GM20000 (cell line): ENCODE results near the gene LRP11.

Source experiments
- DNase-seq: peaks from one replicate; pipeline ENCODE4 v3.0.0; 2012; ENCODE audit warnings: low spot score
- TF ChIP-seq, protein P1 (sequence below): IDR thresholded peaks from 2 replicates; pipeline ENCODE4 v1.5.1; 2012; ENCODE audit warnings: mild to moderate bottlenecking, control low read depth; ENCODE audit errors: extremely low read depth, missing control alignments

LRP11 gene

GRCh38 chr6:149877659-149878058 lies 13.5 kb upstream of the LRP11 start:
- DNase-seq: no peak
- TF ChIP-seq, protein P1, sequence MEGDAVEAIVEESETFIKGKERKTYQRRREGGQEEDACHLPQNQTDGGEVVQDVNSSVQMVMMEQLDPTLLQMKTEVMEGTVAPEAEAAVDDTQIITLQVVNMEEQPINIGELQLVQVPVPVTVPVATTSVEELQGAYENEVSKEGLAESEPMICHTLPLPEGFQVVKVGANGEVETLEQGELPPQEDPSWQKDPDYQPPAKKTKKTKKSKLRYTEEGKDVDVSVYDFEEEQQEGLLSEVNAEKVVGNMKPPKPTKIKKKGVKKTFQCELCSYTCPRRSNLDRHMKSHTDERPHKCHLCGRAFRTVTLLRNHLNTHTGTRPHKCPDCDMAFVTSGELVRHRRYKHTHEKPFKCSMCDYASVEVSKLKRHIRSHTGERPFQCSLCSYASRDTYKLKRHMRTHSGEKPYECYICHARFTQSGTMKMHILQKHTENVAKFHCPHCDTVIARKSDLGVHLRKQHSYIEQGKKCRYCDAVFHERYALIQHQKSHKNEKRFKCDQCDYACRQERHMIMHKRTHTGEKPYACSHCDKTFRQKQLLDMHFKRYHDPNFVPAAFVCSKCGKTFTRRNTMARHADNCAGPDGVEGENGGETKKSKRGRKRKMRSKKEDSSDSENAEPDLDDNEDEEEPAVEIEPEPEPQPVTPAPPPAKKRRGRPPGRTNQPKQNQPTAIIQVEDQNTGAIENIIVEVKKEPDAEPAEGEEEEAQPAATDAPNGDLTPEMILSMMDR: no peak

DNA sequence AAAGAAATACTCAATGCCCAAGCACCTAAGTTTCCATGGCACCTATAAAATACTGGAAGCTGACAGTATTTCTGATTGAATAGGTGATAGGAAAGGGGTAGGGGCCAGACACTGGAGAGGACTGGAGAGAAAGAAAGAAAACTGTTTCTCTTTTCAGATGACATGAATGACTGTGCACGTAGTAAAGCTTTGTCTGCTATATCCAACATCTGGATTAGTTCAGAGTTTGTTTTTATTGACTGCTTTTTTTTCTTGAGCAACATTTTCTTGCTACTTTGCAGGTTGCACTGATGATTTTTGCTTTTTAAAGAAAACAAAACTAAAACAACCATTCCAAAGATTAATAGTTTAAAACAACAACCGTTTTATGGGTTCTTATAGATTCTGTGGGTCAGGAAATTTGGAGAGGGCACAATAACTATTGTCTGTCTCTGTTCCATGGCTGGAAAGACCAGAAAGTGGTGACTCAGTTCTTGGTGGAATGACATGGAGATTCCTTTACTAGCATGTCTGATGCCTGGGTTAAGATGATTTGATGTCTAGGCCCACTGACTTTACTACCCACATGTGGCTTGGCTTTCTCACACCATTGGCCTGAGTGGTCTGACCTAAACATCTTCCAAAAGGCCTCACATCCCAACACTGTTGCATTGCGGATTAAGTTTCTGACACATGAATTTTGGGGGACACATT lies 12.2 kb upstream of the LRP11 start:
- TF ChIP-seq, protein P1: no peak
- no peak for DNase-seq

- TF ChIP-seq, protein P1: no peak
- DNase-seq: no peak
Observed at GRCh38 chr6:149872233-149872632, 8.1 kb upstream of the LRP11 start.

GRCh38 chr6:149871182-149871581 lies 7.0 kb upstream of the LRP11 start:
- TF ChIP-seq, protein P1: no peak

DNA sequence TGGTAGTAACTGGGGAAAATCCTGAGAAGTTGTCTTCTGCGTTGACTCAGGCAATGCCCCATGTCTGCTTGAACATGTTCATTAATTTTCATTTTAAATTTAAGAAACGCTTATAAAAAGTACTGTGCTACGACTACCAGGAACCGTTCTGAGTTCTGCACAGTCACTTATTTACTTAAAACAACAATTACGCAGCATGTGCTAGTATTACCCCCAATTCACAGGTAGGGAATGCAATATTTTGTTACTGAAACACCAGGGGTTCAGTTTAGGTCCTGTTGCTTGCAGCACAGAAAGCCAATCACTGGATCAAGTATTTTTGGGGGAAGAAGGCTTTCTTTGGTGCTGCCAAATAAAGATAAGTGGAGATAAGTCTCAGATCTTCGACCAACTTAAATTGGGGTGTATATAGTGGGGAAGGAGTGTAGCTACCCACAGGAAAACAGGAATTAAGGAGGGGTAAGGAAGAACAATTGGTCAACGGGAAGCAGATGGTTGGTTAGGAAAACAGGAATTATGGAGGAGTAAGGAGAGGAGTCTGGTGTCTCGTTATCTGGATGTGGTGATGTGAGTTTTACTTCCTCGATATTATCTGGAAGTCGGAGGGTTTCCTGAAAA lies 5.2 kb upstream of the LRP11 start:
- TF ChIP-seq, protein P1: no peak
- no peak for DNase-seq

More at GRCh38 chr6:149871182-149871581, 7.0 kb upstream of the LRP11 start:
- no peak for DNase-seq

DNA sequence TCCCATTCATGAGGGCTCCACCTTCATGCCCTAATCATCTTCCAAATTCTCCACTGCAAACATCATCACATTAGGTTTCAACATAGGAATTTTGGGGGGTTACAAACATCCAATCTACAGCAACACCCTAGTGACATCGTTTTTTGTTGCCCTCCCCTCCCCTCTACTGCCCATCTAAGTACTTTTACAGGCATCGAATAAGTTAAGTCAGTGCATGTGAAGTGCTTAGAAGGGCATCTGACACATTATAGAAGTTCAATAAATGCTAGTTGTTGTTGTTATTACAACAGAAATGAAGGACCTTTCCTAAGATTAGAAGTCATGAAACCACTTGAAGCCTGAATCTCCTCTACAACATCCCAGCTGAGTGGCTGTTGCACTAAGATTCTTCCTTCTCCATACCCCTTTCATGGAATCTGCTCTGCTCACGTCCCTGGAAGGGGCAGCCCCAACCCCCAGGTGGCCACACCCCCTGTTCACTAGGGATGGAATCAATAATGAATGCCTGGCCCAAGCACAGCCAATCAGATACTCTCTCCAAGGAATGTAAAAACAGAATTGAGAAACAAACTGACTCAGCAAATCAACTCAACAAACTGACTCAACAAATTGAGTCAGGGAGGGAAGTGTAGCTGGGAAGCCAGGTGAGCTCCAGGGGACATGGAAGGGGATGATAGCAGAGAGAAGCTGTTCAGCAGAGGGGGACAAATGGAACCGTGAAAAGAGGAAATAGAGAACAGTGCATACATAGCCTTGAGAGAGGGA lies 3.9 kb upstream of the LRP11 start:
- no peak for DNase-seq
- TF ChIP-seq, protein P1: no peak
